SH-SY5Y (cell line): ENCODE results near the gene TEAD1.

ENCODE experiments used
- GATA2 ChIP-seq: IDR thresholded peaks from 2 replicates; pipeline ENCODE4 v1.6.1; 2011; ENCODE audit warnings: mild to moderate bottlenecking, low read depth, low read length
- GATA3 ChIP-seq: IDR thresholded peaks from 2 replicates; pipeline ENCODE4 v1.6.1; 2011; ENCODE audit warnings: low read depth, mild to moderate bottlenecking, low read length, moderate library complexity

GRCh38 chr11:12794576-12795230, 120.5 kb downstream of the TEAD1 start:
- TF ChIP-seq GATA3 (no peak), GATA2 (no peak)
